HG03159 (cell line): Measurements from ENCODE around the gene AGRP.
"Not testable (repeated sequence)": the region's sequence is repeated elsewhere in the genome, so short reads cannot be mapped to it uniquely, and the experiment has no call there.

ENCODE experiments used
- ATAC-seq: cut with Tn5 transposase; IDR thresholded peaks from one replicate; pipeline ENCODE4 v1.9.1; 2021; ENCODE audit warnings: mild to moderate bottlenecking, moderate library complexity; ENCODE audit not compliant: unreplicated experiment

The AGRP gene

DNA sequence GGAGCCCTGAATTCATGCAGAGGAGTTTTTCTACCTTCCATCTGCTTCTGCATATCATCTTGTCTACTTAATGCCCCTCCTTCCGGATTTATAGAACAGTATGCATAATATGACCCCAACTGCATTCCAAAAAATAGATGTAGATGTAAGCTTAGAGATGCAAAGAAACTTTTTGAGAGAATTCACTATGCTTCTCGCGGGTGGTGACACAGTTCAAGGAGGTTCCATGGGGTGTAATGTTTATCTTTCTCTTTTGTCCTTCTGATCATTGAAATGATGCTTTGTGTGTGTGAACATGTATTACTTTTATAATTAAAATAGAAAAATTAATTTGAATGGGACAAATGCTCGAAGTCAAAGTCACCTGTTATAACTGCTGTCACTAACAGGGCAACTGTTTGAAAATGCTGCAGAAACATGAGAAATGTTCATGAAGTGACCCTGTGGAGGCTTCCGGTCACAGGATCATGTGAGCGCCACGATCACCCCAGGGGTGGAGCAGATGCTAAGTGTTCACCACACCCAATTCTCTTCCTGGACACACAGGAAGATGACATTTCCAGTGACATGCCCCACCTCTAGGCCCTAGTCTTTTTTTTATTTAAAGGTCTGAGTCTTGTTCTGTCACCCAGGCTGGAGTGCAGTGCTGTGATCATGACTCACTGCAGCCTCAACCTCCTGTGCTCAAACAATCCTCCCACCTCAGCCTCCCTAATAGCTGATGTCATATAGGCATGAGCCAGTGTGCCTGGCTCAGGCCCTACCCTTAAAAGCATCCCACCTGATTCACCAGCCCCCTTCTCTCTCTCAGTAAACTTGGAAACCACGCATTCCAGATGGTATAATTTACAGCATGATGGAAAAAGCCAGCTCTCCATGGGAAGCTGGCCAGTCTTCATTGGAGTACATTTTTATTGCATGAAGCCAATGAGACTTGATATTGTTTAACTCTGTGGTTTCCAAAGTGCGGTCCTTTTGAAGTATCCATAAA lies 21.0 kb upstream of the AGRP start:
- no peak for ATAC-seq

DNA sequence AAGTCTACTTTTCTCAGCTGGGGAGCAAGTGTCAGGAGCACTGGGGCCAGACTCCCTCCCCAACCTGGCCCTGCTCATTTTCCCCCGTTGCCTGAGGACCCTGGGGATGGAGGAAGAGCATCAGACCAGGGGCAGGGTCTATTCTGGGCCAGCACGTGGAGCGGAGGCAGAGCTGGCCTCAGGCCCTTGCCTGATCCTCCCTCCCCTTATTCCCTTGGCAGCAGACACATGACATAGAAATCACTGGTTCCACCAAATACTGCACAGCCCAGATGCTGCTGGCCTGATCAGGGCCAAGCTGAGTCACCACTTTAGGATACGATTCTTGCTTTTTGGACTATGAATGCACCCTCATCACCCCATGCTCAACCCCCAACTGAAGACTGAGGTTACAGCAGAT lies 15.8 kb upstream of the AGRP start:
- no peak for ATAC-seq

DNA sequence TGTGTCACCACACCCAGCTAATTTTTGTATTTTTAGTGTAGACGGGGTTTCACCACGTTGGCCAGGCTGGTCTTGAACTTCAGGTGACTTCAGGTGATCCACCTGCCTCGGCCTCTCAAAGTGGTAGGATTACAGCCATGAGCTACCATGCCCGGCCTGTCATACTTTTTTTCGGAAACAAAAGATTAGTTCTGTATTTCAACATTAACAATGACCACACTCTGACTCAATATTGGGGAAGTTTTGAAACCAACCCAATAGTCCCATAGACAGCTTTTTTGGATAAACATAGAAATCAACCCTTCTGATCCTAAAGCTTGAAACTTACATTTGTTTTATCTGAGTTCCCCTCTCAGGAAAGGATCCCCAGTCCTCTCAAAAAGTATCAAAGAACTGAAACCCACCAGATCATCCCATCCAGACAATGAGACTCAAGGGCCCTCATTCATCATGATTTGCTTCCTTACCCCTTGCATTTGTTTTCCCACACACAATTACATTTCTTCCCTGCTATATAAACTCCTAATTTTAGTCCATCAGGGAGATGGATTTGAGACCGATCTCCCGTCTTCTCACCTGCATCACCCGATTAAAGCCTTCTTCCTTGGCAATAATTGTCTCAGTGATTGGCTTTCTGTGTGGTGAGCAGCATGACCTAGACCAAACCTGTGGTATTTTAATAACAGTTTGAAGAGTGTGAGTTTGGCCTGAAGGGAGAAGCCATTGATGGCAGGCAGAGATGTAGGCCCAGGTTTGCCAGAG lies 7.2 kb upstream of the AGRP start:
- no peak for ATAC-seq

DNA sequence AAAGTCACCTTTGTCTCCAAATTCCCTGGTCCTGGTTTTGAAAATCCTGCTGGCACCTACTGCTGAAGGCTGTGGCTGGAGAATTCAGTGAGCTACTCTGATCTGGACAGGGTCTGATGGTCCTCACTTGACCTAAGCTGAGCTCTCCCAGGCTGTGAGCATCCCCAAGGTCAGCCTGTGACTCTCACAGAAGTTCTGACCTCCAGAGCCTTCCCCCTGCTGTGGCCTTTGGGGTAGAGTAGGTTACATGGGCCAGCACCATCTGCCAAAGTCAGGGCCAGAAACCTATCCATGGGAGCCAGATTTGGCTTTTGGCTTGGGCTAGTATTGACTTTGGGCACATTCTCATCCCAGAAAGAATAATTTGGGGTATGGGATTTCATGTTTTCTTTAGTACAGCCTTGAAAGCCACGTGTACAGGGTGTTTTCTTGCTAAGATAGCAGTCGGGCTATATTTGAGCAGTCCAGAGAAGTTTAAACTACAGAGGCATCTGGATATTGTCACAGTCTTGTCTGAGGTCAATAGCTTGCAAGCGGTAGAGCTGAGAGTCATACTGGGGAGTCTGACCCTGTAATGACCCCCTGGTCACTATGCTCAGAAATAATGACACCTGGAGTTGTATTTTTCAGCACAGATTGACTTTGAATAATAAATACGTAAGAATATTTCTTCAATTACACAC lies 6.2 kb upstream of the AGRP start:
- no peak for ATAC-seq

DNA sequence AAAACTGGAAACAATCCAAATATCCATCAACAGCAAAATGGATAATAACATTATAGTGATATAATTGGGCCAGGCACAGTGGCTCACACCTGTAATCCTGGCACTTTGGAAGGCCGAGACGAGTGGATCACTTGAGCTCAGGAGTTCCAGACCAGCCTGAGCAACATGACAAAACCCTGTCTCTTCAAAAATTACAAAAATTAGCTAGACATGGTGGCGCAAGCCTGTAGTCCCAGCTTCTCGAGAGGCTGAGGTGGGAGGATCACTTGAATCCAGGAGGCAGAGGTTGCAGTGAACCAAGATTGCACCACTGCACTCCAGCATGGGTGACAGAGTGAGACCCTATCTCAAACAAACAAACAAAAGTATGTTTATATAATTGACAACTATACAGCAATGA lies 4.2 kb upstream of the AGRP start:
- not testable (repeated sequence) for ATAC-seq

DNA sequence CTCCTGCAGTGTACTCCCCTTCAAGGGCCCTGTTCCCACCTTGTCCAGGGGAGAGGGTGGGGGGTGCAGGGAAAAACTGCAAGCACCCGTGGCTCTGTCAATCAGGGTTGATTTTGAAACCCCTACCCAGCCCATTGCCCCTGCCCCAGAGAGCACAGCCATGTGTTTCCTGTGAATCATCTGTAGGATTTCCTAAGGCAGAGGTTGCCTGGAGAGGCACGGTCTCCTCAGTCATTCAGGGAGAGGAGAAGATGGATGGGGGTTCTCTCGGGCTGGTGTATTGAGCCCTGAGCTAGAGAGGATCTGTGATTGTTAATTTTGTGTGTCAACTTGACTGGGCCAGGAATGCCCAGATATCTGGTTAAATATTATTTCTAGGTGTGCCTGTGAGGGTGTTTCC lies 3.5 kb upstream of the AGRP start:
- no peak for ATAC-seq

DNA sequence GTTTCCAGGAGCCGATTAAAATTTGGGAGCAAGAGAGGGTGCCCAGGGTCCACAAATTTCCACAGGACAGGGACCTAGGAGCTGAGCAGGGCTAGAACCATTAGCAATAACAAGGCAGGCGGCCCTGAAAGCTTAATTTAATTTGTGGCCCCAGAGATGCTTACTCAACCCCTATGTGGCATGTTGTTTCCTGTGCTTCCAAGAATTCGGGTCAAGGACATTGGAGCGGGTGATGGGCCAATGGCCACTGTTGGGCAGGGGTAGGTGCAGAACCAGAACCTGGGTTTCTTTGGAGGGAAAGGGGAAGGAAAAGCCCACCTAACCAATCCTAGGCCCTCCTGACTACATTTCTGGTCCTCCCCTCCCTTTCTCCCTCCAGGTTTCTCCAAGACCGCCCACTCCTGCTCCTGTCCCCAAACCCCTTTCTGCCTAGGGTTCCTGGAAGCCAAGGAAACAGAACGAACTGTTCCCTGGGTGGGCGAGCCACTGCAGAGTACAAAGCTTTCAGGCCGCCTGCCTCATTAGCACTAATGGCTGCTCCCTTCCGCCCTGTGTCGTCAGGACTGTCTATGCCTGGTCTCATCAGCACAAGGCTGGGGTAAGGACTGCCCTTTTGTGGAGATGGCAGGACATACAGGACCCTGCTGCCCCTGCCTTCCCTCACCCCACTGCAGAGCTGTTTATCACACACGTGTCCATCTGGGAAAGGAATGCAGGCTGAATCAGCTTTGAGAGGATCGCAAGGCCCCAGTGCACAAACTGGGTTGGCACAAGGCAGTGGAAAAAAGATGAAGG lies 581 bp upstream of the AGRP start:
- no peak for ATAC-seq

DNA sequence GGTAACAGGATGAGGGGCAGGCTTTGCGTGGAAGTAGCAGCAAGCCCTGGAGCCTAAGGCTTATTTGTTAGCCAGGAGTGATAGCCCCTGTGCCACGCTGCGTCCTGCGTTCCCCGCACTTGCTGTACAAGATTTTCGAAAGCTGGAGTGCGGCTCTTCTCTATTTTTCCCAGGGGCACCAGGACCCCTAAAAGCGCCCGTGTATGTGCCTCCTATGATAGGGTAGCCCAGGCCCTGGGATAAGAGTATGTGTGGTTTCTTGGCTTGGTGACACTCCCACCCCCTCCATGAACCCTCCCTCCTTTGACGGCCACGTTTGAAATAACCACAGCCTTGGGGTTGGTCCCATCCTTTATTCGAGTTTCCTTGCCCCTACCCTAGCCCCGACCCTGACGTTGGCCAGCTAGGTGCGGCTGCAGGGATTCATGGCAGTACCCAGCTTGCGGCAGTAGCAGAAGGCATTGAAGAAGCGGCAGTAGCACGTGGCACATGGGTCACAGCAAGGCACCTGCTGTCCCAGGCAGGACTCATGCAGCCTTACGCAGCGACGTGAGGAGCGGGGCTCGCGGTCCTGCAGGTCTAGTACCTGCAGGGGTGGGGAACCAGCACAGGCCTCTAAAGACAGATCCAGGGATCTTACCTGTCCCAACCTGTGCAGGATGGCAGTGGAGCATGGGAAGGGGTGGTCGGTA lies 968 bp downstream of the AGRP start:
- no peak for ATAC-seq

DNA sequence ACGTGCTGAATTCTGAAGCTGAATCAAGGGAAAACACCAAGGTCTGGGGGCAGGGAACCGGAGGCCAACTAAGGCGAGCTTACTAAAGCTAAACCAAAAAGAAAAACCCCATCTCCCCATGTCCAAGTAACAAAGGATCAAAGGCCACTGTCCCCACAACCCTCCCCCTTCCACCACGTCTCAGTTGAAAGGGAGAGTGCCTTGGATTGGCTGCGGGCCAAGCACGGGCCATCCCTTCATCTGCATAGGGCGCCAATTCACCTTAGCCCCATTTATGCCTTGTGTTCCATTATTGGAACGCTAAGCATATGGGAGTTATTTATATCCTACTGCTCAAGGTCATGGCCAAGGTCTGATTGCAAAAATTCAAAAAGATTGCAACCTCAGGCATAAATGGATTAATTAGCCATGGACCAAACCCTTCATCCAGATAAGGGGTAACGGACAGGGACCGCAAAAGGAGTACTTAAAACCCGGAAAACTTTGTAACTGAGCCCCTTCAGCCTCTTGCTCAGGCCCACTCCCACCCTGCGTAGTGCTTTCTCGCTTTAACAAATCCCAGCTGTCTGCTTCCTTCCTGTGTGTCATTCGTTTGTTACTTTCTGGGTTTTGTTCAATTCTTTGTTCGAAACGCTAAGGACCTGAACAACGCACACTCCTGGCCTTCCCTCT lies 1.6 kb downstream of the AGRP start:
- peak; percentile 3 for ATAC-seq

DNA sequence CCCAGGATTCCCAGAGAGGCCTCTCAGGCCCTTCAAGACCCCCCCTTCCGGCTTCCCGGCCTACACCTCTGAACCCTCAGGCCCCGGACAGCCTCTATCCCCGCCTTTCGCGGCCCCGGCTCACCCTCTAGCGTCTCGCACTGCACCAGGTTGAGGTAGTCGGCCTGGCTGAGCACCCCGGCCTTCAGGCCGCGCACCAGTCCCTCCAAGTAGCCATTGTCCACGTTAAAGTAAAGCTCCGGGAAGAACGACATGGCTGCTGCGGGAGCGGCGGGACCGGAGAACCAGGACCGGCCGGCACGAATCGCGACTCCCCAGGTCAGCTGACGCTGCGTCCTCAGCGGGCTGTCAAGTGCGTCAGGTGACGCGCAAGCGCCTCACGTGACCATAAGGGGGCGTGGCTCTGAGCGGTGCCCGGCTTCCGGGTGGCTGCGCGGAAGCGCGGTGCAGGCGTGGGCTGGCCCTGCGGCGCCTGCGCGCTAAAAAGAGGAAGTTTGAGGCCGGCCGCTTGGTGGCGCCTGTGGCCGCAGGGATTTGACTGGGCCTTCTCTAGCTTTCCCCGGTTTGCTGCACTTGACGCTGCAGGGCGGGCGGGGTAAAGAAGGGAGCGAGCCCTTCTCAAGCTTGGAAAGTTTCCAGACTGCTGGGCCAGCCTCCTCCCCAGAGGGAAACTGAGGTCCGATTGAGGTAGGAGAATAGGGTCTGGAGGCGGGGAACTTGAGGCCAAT lies 2.4 kb downstream of the AGRP start, which contains the start of gene ATP6V0D1:
Gene ATP6V0D1, minus strand, starts transcription at position 325 of the 728 bp plus-strand sequence. Its CDS starts 71 bp downstream, at position 254.
- ATAC-seq, result peak; percentile 91

DNA sequence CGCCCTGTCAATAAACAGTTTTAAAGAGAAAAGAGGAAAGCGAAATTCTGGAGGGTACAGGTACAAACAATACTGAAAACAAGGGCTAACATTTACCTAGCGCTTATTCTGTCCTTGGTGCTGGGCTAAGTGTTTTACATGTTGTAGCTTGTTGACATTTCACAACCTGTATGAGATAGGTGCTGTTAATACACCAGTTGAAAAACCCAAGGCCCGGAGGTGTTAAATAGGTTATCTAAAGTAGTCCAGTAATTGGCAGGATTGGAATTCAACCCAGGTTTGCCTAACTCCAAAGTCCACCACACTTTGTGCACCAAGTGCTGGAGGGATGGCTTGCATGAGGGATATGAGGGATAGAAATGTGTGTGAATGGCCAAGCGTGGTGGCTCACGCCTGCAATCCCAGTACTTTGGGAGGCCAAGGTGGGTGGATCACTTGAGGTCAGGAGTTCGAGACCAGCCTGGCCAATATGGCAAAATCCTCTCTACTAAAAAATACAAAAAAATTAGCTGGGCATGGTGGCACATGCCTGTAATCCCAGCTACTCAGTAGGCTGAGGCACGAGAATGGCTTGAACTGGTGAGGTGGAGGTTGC lies 5.3 kb downstream of the AGRP start:
- no peak for ATAC-seq

DNA sequence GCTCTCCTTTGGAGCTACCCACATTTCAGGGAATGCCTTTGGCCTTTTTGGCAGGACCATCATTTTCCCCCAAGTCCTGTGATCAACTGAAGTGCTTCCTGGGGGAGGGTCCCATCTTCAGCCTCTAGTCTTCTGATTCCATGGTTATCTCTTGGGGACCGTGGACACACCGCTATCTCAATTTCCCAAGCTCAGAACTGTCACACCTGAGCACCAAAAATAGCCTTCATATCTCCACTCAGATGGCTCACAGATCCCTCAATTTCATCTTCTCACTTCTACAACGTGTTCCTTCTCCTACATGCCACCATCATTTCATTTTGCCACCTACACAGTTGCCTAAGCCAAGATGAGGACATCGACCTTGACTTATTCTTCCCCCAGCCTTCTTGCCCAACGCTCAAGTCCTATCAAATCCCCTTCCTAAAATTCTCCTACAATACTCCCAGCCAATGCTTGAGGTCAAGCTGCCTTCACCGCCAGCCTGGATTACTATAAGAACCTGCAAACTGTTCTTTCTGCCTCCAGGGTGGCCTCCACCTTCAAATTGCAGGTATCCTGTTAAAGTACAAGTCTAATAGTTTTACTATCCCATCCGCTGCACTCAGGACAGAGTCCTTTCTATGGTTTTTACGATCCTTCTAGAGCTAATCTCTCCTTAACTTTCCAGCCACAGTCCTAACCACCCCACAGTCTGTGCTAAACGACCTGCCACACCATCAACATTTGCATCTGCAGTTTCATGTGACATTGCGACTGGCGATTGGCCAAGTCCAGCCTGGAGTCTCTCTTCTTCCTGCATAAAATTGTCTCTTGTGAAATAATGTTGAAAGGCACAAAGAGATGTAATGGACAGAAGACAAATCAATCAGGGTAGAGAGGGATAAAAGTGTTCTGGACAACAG lies 8.5 kb downstream of the AGRP start:
- no peak for ATAC-seq

DNA sequence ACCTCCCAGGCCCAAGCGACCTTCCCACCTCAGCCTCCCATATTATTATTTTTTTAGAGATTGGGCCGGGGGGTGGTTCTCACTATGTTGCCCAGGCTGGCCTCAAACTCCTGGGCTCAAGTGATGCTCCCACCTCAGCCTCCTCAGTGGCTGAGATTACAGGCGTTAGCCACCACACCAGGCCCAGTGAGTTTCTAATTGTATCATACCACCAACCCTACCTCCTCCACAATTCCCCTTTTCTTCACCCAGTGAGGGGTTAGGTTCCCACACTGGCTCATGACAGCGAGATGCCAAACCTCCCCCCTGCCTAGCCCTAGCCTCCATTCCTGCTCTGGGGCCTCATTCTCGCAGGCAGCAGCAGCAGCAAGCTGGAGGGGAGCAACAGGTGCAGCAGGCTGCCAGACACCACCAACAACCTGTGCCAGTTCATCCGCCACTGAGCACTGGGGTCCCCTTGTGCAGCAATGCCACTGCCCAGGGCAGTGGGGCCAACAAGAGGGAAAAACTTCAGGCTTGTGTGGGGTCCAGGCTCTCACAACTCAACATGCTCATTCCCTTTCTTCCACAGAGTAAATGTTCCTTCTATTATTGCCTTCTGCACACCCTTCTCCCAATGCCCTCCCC lies 11.5 kb downstream of the AGRP start:
- ATAC-seq, result no peak

DNA sequence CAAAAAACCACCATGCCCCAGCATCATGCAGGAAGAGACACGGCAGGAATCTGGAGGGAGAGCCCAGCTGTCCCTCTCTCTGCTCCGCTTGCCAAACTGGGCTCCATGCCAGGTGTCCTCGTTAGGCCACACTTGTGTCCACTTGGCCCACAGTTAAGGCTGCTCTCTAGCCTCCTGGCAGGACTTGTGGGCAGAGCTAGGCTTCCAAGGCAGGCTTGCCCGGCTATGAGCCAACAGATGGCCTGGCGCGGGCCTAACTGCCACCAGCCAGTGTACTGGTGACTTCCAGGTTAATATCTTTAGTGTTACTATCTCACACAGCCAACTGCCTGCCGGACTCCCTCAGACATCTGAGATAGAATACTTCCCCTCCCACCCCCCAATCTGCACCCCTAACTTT lies 13.0 kb downstream of the AGRP start:
- no peak for ATAC-seq

DNA sequence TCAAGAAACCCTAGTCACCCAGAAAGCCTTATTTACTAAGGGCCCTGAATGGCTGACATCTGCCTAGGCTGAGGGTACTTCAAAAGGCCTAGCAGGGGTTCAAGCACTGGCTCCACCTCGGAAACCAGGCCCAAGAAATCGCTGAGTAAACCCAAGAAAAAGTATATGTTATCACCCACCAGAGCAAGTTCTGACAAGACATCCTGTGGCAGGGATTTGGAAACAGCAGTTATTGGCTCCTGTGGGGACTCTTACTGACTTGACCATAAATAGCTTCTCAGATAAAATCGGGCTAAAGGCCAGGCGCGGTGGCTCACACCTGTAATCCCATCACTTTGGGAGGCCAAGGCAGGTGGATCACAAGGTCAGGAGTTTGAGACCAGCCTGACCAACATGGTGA lies 14.6 kb downstream of the AGRP start:
- no peak for ATAC-seq

DNA sequence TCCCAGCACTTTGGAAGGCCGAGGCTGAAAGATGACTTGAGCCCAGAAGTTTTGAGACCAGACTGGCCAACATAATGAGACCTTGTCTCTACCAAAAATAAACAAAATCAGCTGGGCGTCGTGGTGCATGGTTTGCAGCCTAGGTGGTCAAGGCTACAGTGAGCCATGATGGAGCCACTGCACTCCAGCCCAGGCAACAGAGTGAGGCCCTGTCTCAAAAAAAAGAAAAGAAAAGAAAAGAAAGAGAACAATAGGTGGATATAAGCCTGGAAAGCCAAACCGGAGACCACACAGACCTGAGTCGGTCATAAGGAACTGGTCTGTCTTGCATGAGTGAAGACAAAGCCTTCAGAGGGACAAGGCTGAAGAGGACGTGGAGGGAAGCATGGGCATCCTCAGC lies 16.8 kb downstream of the AGRP start:
- ATAC-seq, result no peak

DNA sequence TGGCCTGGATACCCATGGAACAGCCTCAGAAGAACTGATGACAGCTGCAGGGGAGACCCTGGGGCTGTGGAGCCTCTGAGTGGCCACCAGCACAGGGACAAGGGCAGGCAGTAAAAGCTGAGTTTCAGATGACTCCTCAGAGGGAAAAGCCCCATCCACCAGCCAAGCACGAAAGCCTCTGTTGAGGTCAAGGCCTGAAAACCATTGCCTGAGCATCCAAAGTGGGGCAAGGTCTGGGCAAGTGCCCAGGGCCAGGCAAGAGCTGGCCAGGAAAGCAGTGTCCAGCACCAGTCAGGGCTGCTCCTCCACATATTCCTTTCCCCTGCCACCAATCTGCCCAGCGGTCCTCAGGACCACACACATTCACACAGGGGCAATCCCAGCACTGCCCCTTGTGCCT lies 18.8 kb downstream of the AGRP start:
- no peak for ATAC-seq
